Skin epidermis (tissue), 12 donors: ENCODE data around the gene ACSF2.
"Not testable (repeated sequence)": the region's sequence is repeated elsewhere in the genome, so short reads cannot be mapped to it uniquely, and the experiment has no call there.

Source experiments
- H3K27ac ChIP-seq, 21 experiments: fragments of 200-600 bp; sonication (generic) in 11 of 21; one replicate each; pipeline ENCODE4 v1.5.0; 2020; ENCODE audit warnings: mild to moderate bottlenecking in 3 of 21, inconsistent platforms in 2 of 21, moderate library complexity in 2 of 21
- H3K4me3 ChIP-seq, 7 experiments: fragments of 200-600 bp; sonication (generic) in 2 of 7; one replicate each; pipeline ENCODE4 v1.5.0; 2020; ENCODE audit warnings: inconsistent platforms in 2 of 7, mild to moderate bottlenecking in 2 of 7, moderate library complexity in 1 of 7

The ACSF2 gene, protein sequence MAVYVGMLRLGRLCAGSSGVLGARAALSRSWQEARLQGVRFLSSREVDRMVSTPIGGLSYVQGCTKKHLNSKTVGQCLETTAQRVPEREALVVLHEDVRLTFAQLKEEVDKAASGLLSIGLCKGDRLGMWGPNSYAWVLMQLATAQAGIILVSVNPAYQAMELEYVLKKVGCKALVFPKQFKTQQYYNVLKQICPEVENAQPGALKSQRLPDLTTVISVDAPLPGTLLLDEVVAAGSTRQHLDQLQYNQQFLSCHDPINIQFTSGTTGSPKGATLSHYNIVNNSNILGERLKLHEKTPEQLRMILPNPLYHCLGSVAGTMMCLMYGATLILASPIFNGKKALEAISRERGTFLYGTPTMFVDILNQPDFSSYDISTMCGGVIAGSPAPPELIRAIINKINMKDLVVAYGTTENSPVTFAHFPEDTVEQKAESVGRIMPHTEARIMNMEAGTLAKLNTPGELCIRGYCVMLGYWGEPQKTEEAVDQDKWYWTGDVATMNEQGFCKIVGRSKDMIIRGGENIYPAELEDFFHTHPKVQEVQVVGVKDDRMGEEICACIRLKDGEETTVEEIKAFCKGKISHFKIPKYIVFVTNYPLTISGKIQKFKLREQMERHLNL

DNA sequence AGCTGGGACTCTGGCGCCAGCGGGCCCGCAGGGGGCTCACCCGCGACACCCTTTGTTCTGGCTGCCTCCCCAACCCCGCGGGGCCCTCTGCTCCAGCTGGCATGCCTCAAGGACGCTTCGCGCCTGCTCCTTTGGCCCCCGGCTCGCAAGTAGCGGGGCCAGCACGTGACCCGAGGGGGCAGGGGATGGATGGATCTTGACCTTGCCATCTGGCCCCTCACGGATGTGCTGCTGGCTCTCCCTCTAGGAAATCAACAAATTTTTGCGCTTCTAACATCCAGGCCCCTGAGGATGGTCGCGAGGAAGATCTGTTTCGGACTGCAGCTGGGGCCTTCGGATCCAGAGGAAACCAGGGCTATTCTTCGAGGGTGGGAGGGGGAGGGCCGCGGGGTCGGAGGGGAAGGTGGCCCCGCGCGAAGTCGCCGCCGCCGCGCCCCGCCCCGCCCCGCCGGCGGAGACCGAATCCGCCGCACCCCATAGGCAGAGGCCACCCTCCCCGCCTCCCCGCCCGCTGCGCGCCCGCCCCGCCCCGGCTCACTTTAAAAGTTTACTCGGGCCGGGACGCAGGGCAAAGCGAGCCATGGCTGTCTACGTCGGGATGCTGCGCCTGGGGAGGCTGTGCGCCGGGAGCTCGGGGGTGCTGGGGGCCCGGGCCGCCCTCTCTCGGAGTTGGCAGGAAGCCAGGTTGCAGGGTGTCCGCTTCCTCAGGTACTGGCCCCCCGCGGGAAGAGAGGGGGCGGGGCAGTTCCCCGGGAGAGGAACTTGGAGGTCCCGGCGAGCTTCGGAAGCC lies at the start of gene ACSF2:
Gene ACSF2, plus strand, starts transcription at position 537 of the 790 bp plus-strand sequence. Its CDS starts 44 bp downstream, at position 581.
- Histone ChIP-seq H3K27ac (peak within 1 kb of the TSS; percentile 42 to 89 (median 80)), H3K4me3 (peak within 1 kb of the TSS; percentile 54 to 88 (median 72))

DNA sequence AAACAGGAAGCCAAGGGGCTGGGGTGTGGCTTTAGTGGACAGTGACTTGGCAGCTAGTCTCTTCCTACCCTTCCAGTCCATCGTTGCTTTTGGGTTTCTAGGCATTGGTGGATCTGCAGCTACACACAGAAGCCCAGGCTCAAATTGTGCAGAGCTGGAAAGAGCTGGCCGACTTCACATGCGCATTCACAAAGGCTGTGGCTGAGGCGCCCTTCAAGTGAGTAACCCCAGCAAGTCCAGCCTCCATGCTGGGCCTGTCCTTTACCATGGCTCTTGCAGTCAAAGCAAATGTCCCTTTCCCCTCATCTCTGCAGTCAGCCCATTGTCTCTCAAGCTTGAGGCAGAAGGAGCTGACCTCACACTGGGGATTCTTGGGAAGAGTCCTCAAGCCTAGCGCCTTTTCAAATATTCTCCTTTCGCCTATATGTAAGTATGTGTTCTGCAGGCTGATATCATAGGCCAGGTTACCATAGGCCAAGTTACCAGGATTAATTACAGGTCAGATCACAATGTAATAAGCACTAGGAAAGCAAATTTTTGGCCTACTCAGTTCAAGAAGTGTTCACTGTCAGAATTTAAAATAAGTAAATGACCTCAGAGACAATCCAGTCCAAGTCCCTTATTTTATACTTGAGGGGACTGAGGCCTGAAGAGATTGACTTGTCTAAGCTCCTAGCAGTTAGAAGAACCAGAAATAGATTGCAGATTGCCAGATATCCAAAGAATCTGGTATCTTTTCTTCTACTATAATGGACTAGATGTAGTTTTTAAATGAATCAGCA lies 46.5 kb upstream of the ACSF2 start:
- Histone ChIP-seq H3K27ac (no peak overlapping the region), H3K4me3 (no peak overlapping the region)

DNA sequence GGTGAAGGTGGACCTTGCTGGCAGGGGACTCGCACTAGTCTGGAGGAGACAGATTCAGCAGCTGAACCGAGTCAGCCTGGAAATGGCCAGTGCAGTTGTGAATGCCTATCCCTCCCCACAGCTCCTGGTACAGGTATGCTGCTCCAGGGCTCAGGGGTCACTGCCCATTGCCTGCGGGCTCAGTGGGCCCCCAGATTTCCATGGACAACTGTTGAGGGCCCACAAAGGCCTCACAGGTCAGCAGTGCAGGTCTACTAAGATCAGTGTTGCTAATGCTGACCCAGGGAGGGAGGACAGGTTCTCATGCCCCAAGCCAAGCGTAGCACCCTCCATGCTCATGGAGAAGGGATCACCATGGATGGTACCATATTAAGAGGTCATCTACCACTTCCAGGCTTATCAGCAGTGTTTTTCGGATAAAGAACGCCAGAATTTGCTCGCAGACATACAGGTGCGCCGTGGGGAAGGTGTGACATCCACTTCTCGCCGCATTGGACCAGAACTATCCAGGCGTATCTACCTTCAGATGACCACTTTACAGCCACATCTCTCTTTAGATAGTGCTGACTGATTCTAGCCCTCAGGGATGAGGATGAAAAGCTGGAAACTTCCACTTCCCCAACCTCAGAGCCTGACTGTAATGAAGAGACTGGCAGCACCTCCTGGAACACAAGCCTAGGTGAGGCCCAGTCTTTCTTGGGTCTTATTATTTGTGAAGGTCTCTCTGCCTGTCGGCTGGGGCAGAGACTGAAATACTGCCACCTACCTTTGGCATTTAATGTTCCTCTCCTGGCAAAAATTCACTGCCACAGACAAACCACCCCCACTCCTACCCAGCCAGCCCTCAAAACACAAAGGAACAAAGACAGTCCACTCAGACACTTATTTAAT lies 45.4 kb upstream of the ACSF2 start:
- Histone ChIP-seq H3K4me3 (no peak overlapping the region), H3K27ac (no peak overlapping the region)

DNA sequence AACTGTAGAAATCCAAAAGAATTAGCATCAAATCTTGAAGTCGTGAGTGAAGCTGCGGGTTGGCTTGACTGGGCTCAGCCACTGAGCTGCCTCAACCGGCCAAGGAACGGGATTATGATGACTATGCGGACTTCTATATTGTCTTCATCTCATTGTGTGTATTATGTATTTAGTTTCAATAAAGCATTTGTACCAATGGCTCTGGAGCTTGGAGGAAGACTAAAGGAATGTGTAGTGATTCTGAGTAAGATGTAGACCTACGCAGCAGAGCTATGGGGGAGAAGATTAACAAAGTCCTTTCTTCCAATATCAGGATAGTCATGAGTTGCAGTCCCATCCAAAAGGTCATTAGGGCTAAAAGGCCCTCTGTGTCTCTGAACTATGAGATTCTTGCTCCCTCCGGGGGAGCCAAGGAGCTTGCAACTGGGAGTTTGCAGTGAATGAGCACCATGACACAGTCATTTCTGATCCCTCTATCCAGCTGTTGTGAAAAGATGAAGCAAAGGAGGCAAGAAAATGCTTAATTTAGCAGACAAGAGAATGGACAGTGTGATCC lies 44.7 kb upstream of the ACSF2 start:
- H3K4me3 ChIP-seq, result no peak overlapping the region
- no peak overlapping the region for H3K27ac ChIP-seq

DNA sequence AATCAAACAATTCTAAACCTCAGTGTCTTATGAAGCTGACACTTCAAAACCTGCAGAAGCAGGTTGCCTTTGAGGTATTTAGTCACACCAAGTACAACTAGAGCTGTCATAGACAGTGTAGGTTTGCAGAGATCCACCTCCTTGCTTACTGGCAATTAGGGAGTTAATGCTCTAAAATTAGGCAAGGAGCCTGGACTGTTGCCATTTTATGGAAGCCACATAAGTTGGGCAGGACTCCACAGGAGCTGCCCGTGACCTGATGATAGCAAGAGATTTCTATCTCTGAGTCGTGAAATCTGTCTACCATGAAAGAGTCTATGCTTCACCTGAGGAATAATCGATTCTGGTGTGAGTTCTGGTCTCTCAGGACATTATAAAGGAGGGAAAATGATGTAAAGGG lies 44.1 kb upstream of the ACSF2 start:
- no peak overlapping the region for H3K4me3 ChIP-seq
- no peak overlapping the region for H3K27ac ChIP-seq

DNA sequence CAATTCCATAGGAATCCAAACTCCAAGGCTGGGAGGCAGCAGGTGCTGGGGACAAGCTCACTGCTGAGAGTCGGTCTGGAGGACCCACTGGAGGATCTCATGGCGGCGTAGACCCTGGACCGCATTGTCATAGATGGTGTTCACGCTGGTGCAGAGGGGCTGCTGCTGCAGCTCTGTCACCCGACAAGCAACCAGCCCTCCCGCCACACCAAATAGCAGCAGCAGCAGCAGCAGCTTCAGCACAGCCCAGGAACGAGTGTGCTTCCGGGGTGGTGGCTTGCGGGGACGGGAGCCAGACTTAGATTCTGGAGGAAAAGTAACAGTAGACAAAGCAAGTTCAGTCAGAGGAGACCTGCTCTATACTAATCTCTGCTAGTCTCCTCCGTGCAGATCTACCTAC lies 43.1 kb upstream of the ACSF2 start:
- H3K4me3 ChIP-seq, result no peak overlapping the region
- H3K27ac ChIP-seq, result no peak overlapping the region

DNA sequence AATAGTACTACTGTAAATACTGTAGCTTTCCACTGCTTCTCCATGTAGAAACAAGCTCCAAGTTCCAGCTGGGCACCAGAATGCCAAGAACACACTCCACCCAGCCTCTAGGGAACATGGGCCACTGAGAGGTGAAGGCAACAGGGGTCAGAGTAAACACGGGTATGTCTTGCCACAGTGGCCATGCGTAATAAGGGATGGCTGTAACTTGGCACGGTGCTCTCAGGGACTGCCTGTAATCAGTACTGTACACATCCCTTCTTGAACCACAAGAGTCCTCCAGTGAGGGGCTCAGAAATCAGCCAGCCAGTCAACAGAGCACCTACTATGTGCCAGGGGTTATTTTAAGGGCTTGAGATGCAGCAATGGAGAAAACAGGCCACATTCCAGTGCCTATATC lies 39.5 kb upstream of the ACSF2 start:
- H3K4me3 ChIP-seq, result no peak overlapping the region
- no peak overlapping the region for H3K27ac ChIP-seq

DNA sequence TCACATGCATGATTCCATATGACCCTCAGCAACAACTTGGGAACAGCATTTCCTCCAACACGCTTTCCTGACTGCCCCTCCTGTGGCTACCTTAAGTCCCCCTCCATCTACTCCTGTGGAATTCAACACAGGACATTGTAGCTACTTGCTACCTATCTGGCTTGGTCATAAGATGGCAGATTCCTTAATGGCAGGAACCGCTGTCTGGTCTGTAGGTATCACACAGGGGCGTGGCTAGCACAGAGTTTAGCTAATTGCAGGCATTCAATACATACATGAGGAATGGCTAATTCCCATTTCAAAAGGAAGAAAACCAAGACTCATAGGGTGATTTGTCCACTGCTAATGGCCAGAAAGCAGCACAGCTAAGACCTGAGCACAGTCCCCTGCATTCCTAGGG lies 37.3 kb upstream of the ACSF2 start:
- Histone ChIP-seq H3K4me3 (no peak overlapping the region), H3K27ac (no peak overlapping the region)

DNA sequence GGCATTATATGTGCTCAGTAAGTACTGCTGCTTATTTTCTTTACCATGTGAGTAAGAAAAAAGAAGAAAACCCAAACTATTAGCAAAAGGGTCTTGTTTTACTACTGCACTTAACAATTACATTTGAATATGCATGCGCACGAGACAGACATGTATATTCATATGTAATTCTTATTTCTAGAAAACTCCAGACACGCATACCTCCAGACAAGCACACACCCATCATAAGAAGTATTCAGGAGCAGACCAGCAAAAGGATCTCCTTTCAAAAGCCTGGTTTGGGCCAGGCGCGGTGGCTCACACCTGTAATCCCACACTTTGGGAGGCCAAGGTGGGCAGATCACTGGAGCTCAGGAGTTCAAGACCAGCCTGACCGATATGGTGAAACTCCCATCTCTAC lies 36.5 kb upstream of the ACSF2 start:
- Histone ChIP-seq H3K4me3 (no peak overlapping the region), H3K27ac (no peak overlapping the region)

DNA sequence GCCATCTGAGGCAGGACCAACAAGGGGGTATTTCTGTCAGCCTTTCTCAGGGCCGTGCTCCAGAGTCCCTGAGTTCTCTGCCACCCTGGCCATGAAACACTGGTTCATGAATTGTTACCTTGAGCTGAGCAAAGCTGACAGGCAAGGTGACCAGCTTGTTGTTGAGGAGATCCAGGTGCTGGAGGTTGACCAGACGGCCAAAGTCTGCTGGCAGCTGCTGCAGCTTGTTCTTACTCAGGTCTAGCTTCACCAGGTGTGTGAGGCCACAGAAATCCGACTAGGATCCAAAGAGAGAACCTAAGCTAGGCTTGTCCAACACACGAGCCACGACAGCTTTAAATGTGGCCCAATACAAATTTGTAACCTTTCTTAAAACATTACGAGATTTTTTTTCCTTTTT lies 33.4 kb upstream of the ACSF2 start:
- H3K27ac ChIP-seq, result no peak overlapping the region
- H3K4me3 ChIP-seq, result no peak overlapping the region

DNA sequence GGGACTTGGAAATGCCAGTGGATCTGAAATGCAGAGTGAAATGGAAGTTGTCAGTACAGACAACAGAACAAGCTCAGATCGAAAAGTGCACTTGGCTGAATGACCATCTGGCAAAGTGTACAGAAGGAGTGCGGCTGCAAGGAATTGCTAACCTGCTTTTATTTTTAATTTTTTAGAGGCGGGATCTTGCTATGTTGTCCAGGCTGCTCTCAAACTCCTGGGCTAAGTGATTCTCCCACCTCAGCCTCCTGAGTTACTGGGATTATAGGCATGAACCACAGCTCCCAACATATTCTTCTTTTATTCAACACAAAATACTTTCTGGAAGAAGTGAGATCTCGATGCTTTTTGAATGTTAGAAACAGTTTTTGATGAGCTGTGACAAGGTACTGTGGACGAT lies 32.3 kb upstream of the ACSF2 start:
- no peak overlapping the region for H3K4me3 ChIP-seq
- no peak overlapping the region for H3K27ac ChIP-seq

DNA sequence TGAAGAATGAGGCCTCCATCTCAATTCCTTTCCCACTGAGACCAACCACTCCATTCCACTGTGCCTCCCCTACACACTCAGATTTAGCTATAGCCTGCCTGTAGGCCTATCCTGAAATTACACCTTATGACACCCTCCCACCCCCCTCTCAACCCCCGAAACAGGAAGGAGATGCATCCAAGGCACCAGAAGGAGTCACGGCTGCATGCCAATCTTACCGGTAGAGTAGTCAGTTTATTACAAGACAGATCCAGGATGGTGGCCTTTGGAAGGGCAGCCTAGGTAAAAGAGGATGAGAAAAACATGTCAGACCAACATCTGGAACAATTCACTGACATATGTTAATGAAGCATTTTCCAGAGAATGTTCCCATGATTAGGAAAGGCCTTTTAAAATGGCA lies 31.3 kb upstream of the ACSF2 start:
- no peak overlapping the region for H3K4me3 ChIP-seq
- no peak overlapping the region for H3K27ac ChIP-seq

DNA sequence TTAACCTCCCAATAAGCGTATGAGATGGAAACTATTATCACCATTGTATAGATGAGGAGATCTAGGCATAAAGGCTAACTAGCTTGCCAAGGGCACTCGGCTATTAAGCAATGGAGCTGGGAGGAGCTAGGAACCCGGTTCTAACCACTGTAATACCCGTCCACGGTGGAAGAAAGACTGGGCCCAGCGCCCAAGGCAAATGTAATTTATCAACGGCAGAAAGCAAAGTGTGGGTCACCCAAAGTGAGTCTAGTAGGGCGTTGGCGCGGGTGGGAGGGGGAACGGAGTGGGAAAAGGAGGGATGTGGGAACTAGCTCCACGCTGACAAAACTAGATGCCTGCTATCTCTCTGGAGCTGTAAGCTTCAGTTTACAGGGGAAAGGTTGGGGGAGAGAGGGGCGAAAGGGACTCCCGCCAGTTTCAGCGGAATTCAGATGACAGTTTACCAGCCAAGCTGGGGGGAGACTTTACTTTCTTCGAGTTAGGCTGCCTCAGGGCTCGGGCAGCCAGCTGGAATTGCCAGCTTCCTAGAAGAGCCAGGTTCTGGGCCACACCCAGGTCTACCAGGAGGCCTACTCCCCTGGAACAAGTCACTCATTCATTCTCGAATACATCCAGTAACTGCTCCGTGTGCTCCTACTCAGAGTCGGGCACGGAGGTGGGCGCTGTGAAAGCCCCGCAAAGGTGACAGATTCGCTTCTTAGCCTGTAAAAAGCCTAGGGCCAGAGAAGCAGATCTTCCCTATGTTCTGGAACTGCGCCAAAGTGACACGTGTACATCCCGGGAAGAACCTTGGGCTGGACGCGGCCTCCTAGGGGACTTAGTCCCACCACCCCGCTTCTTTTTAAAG lies 29.5 kb upstream of the ACSF2 start:
- Histone ChIP-seq H3K4me3 (peak overlapping the region; percentile 57 to 98 (median 85)), H3K27ac (peak overlapping the region; percentile 82 to 99 (median 94))

DNA sequence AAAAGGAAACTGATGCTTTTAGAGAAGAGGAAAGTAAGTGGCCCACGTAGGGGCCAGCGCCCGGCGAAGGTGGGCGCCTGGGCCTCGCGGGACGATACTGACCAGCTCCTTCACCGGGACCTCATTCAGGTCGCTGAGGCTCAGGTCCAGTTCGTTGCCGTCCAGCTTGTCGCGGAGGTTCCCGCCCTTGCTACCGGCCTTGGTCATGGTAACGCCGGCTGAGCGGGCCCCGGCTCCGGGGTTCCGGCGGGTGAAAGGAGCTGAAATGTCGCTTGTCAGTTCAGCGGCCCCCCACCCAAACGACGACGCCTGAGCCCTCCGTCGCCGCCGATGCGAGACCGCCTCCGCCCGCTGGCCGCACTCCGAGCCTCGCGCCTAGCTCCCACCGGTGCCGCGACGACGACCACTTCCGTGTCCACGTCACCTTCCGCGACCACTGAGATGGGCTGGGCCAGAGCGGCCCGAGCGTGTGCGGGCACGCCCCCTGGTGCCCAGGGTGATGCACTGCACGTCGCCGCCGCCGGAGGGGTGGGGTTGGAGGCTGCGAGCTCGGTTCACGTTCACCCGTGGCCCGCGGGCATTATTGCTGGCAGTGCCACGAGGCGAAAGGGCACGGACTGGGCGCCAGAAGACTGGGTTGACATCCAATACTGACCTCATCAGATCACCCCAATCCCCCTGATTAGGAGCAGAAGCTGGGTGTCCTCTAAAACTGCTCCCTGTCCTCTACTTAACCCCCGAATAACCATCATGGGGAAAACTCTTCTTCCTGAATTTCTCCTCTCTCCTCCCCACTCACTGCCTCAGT lies 28.7 kb upstream of the ACSF2 start, which contains the start of gene LRRC59:
Gene LRRC59, minus strand, starts transcription at position 413 of the 808 bp plus-strand sequence. Its CDS starts 206 bp downstream, at position 207.
- peak within 1 kb of the TSS; percentile 82 to 99 (median 94) for H3K27ac ChIP-seq
- H3K4me3 ChIP-seq, result peak within 1 kb of the TSS; percentile 57 to 98 (median 85)

DNA sequence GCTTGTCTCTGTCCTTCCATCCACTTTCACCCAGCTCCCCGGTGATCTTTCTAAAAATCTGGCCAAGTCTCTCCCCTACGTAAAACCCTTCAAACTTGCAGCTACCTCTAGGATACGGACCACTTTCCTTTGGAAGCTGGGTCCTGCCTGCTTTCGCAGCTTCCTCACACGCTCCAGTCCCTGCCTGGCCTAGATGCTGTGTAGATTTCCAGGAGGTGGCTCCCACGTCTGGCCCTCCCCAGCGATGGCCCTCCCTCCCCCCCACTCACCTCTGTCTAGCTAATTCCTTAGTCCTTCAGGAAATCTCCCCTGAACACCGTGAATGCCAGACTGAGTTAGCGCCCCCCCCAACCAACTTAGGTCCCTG lies 28.1 kb upstream of the ACSF2 start:
- peak overlapping the region in 5 of 21 experiments; percentile 93 to 99 (median 97) for H3K27ac ChIP-seq
- H3K4me3 ChIP-seq, result peak overlapping the region in 5 of 7 experiments; percentile 57 to 98 (median 91)

DNA sequence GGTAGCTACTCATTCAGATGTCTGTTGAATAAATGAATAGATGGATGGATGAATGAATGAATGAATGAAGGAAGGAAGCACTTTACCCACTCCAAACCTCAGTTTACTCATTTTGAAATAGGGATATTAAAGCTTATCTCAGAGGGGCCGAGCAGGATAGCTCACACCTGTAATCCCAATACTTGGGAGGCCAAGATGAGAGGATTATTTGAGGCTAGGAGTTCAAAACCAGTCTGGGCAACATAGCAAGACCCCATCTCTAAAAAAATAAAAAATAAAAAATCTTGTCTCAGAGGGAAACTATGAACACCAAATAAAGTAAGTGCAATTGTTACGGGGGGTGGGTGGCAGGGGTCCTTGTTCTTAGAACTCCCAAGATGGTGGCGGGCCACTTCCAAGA lies 27.3 kb upstream of the ACSF2 start:
- H3K4me3 ChIP-seq, H3K27ac ChIP-seq: not testable (repeated sequence)

DNA sequence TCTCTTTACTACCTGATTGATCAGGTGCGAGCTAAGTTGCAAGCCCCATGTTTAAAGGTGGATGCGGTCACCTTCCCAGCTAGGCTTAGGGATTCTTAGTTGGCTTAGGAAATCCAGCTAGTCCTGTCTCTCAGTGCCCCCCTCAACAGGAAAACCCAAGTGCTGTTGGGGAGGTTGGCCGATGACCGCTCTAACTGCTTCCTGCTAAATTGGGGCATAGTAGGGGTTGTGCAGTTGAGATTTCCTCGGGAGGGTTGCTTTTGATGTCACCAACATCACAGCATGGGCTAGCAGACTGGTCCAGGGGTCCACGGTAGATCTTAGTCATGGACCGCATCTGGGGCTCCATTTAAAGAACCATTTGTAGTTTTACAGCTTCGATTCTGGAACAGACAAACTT lies 26.4 kb upstream of the ACSF2 start:
- not testable (repeated sequence) for H3K4me3 ChIP-seq, H3K27ac ChIP-seq
